RCC 7860 (cell line): ENCODE data around the gene KDM5A.

Experiments
- DNase-seq: peaks from one replicate; pipeline ENCODE4 v3.0.0-alpha.2; 2015; ENCODE audit warnings: low spot score
- FAIRE-seq: peaks from 2 replicates; lab custom pipeline; 2012; peaks lifted over from hg19 to GRCh38; lab: Jason Lieb, UNC

KDM5A gene

GRCh38 chr12:275812-276211 is 113.3 kb downstream of the KDM5A start:
- FAIRE-seq, result no peak
- DNase-seq, result no peak

- DNase-seq (no peak), FAIRE-seq (no peak)
Measured at GRCh38 chr12:273382-273781, 115.7 kb downstream of the KDM5A start.

- FAIRE-seq, result no peak
- no peak for DNase-seq
Measured at GRCh38 chr12:272942-273341, 116.2 kb downstream of the KDM5A start.

GRCh38 chr12:271161-271560 is 118.0 kb downstream of the KDM5A start:
- DNase-seq (no peak), FAIRE-seq (no peak)

GRCh38 chr12:269191-269590 is 119.9 kb downstream of the KDM5A start:
- FAIRE-seq, result no peak

GRCh38 chr12:268483-268840 is 120.7 kb downstream of the KDM5A start:
- DNase-seq (no peak), FAIRE-seq (no peak)

More at GRCh38 chr12:269191-269590, 119.9 kb downstream of the KDM5A start:
- no peak for DNase-seq

GRCh38 chr12:267581-268482 is 121.3 kb downstream of the KDM5A start:
- DNase-seq, result no peak
- no peak for FAIRE-seq

- DNase-seq (no peak), FAIRE-seq (no peak)
Measured at GRCh38 chr12:265096-265495, 124.0 kb downstream of the KDM5A start.

- FAIRE-seq, result no peak
- DNase-seq, result no peak
Measured at GRCh38 chr12:264269-264668, 124.9 kb downstream of the KDM5A start.

- FAIRE-seq (no peak), DNase-seq (peak; percentile 33)
Measured at GRCh38 chr12:263574-263973, 125.5 kb downstream of the KDM5A start.

- FAIRE-seq (no peak), DNase-seq (no peak)
Measured at GRCh38 chr12:262817-263216, 126.3 kb downstream of the KDM5A start, which contains the start of gene SLC6A13. TSS of gene SLC6A13 (minus strand) at chr12:262836. CDS start at chr12:260052, 2,784 bp downstream.

- FAIRE-seq (no peak), DNase-seq (no peak)
Measured at GRCh38 chr12:262113-262512, 127.0 kb downstream of the KDM5A start.

GRCh38 chr12:257521-258321 is 131.4 kb downstream of the KDM5A start:
- DNase-seq, result no peak
- no peak for FAIRE-seq

GRCh38 chr12:256958-257357 is 132.2 kb downstream of the KDM5A start:
- FAIRE-seq (no peak), DNase-seq (no peak)

GRCh38 chr12:256225-256624 is 132.9 kb downstream of the KDM5A start:
- FAIRE-seq (no peak), DNase-seq (no peak)

GRCh38 chr12:254912-255311 is 134.2 kb downstream of the KDM5A start:
- DNase-seq (no peak), FAIRE-seq (no peak)

- FAIRE-seq (no peak), DNase-seq (no peak)
Measured at GRCh38 chr12:254039-254438, 135.1 kb downstream of the KDM5A start.

GRCh38 chr12:253116-253831 is 135.8 kb downstream of the KDM5A start:
- DNase-seq (peak; percentile 55), FAIRE-seq (peak; percentile 85)

GRCh38 chr12:252636-253035 is 136.5 kb downstream of the KDM5A start:
- no peak for FAIRE-seq
- peak; percentile 42 for DNase-seq

GRCh38 chr12:247271-247670 is 141.8 kb downstream of the KDM5A start:
- DNase-seq, result no peak
- no peak for FAIRE-seq

- DNase-seq (no peak), FAIRE-seq (no peak)
Measured at GRCh38 chr12:243381-243780, 145.7 kb downstream of the KDM5A start.
